ENCODE data around the gene RNU4-1.

Gene RNU4-1

DNA sequence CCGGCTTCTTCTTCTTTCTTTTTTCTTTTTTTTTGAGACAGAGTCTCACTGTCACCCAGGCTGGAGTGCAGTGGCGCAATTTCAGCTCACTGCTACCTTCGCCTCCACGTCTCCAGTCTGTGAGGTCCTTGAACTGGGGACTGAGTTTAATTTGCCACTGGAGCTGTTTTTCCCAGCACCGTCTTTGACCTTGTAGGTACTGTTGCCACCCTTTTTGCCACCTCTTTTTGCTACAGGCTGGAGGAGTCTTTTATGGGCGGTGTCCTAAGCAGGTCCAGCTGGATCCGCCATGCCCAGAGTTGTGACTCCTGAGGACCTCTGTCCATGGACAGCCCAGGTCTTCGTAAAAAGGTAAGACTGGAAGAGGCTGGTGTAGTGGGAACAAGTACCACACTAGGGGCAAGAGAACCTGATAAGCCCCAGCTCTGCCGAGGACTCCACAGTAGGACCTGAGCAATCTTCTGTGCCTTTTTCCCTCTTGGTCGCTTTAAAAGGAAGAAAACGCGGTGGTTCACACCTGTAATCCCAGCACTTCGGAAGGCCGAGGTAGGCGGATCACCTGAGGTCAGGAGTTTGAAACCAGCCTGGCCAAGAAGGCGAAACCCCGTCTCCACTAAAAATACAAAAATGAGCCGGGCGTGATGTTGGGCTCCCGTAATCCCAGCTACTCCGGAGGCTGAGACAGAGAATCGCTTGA, 2.3 kb downstream of the RNU4-1 start:
- no peak for DNase-seq (ENCODE audit: low read depth)

DNA sequence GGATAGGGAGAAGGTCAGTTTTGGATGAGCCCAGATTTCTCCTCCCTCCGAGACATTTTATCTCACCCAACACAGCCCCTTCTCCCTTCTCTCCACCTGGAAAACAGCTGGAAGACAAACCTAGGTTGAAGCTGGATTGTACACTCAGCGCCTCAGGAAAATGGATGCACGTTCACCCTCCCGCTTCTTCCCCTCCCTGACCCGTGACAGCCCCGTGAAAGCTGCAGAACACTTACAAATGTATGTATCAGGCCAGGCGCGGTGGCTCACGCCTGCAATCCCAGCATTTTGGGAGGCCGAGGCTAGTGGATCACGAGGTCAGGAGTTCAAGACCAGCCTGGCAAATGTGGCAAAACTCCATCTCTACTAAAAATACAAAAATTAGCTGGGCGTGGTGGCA, 5.5 kb downstream of the RNU4-1 start:
- DNase-seq (ENCODE audit: low read depth), result no peak

DNA sequence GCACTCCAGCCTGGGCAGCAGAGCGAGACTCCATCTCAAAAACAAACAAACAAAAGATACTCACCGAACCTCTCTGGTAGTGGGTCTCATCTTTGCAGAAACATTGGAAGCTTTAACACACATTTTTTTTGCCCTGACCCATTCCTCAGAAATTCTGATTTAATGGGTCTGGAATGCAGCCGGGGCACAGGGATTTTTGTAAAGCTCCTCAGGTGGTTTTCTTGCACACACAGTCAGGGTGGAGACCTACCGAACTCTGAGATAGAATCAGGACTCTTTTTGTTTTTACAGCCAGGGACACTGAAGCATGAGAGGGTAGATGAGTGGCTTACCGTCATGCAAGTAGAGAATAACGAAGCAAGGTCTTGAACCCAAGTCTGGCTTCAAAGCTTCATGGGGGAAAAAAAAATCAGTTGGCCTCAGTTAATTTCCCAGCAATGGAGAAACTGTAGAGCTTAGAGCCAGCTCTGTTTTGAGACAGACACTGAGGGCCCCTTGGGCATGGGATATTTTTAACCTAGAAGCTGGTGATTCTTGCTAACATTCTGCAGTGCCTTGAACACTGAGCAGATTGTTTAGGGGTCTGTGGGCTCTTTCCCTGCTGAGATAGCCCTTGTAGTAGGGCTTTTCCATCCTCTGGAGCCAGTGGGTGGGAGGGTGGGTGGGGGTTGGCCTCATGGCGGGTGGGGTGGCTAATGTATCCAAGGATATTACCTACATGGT, 6.1 kb downstream of the RNU4-1 start:
- DNase-seq (ENCODE audit: low read depth), result no peak

DNA sequence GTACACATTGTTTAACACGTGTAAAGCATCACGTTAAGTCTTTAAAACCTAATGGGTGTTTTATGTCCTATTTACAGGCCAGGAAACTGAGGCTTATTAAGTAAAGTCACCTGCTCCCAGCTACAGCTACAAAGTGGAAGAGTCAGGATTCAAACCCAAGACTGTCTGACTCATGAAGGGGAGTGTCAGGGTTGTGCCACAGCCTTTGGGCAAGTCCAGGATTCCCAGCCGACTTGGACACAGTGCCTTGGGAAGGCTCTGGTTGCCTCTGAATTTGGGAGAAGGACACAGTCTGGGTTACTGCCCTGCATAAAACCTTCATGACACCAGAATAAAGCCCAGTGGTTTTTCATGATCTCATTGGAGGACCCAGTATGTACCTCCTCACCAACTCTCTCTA, 8.7 kb downstream of the RNU4-1 start:
- DNase-seq (ENCODE audit: low read depth), result no peak

DNA sequence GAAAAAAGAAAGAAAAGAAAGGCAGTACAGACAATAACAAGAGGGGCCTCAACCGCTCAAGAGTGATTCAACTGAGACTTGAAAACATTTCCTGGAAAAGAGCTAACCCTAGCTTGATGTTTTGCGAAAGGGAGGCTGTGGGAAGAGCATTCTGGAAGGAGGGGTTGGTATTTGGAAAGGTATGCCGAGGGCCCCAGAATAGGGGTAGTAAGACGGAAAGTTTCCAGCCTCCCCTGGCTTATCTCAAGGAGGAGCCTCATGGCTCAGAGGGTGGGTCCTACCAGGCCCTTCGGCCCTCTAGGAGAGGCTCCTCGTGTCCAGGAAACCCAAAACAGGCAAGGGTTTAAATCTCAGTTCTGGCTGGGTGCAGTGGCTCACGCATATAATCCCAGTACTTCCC, 9.7 kb downstream of the RNU4-1 start:
- DNase-seq (ENCODE audit: low read depth), result no peak

DNA sequence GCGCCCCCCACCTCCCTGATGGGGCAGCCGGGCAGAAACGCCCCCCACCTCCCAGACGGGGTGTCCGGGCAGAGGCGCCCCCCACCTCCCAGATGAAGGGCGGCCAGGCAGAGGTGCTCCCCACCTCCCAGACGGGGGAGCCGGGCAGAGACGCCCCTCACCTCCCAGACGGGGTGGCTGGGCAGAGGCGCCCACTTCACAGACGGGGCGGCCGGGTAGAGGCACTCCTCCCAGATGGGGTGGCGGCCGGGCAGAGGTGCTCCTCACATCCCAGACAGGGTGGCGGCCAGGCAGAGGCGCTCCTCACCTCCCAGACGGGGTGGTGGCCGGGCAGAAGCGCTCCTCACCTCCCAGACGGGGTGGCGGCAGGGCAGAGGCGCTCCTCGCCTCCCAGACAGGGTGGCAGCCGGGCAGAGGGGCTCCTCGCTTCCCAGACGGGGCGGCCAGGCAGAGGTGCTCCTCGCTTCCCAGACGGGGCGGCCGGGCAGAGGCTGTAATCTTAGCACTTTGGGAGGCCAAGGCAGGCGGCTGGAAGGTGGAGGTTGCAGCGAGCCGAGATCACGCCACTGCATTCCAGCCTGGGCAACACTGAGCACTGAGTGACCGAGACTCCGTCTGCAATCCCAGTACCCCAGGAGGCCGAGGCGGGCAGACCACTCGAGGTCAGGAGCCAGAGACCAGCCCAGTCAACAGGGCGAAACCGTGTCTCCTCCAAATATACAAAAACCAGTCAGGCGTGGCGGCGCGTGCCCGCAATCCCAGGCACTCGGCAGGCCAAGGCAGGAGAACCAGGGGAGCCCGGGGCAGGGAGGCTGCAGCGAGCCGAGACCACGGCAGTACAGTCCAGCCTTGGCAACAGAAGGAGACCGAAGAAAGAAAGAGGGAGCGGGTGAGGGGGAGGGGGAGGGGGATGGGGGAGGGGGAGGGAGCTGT, 14.6 kb downstream of the RNU4-1 start:
- DNase-seq (ENCODE audit: low read depth), result no peak

DNA sequence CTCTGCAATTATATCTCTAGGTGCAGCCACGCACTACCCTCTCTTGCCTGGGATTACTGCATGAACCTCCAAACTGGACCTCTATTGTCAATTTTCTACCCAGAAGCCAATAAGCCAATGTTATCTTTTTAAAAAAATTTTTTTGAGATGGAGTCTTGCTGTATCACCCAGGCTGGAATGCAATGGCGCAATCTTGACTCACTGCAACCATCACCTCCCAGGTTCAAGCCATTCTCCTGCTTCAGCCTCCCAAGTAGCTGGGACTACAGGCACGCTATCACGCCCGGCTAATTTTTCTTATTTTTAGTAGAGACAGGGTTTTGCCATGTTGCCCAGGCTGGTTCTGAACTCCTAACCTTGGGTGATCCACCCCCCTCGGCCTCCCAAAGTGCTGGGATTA, 16.3 kb downstream of the RNU4-1 start:
- DNase-seq (ENCODE audit: low read depth), result peak; percentile 81

DNA sequence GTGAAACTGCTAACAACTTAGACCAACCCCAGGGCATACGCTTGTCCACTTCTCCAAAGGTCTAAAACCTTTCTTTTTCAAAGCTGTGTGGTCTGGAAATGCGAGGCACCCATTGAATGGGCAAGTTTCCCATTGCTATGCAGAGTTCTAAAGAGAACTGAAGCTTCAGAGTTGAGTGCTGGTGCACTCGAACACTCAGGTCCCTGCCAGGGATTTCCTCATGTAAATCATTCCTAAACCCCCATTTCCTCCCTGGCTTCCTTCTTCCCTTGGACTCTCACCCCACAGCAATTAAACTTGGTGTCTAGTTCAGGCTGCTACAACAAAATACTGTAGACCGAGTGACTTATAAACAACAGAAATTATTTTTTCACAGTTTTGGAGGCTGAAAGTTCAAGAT, 25.3 kb downstream of the RNU4-1 start:
- no peak for DNase-seq (ENCODE audit: low read depth)

DNA sequence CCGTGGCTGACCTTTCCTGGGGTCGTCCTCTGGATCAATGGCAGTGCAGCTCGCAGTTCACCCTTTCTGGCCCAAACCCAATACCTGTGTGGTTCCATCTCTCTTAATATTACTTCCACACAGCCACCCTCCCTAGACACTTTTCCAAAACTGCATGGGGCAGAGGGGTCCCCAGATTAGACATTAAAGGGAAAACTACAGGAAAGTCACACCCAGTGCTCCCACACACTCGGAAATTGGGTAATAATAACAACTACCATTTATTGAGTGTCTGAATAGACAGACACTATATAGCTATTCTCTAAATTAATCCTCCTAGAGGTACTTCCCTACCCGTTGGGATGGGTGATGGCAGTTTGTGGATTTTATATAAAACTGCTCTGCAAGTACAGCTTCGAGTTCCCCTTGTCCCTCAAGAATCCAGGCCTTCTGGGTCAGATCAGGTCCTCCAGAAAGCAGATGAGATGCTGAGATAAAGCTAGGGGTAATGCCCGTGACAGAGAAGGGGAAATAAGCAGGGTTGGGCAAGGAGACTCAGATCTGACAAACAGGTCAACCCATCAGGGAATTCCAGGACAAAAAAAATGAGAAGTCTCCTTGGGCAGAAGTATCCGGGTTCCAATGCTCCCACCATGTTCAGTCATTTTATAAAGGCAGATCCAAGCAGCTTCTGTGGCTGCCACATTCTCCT, 26.7 kb downstream of the RNU4-1 start:
- no peak for DNase-seq (ENCODE audit: low read depth)

DNA sequence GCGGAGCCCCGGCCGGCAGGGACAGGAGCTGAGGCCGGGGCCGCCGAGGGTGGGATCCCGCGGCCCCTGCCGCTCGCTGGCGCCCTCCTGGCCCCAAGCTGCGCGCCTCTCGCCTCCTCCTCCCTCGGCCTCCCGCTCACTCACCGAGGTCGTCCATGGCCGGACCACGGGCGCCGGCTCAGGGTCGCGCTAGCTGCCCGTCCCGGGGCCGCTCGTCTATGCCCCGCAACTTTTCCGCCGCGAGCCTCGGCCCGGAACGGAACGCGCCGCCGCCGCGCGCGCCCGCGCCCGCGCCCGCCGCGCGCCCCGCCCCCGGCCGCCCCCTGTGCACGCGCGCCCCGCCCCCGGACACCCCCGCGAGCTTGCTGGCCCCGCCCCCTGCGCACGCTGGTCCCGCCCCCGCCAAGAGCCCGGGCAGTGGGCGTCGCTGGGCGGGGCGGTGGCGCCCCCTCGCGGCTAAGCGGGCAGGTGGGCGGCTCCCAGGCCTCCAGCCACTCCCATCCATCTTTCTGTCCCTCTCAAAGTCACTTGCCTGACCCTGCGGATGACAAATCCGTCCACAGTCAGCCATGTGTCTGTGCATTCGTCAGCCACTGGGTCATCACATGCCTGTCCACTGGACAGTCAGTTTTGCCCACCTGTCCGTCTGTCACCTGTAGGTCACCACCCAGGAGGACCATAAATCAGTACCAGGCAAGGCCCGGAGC, 27.4 kb downstream of the RNU4-1 start, which contains the start of gene PXN:
Gene PXN, minus strand, starts transcription at position 258 of the 707 bp plus-strand sequence. Its CDS starts 101 bp downstream, at position 157.
- peak; percentile 73 for DNase-seq (ENCODE audit: low read depth)

DNA sequence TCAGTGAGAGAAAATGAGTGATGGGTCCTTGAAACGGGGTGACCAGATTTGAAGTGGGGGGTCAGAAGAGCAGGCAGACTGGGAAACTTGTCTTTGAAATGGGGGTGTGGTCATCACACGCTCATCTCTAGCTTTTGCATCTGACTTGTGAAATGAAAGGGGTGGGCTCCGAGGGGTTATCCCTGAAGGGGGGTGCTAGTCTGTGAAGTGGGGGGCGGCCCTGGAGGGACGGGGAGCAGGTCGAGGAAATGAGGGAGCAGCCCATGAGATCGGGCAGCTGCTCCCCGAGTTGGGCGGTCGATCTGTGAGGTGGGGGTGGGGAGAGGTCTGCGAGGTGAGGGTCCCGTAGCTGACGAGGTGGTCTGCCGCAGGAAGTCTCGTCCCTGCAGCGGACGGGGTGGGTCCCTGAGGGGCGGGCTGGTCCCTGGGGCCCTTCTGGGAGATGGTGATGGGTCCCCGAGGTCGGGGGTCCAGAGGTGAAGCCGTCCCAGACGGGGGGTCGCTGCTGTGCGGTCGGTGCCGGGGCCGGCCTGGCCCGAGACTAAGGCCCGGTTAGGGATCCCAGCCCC, 28.0 kb downstream of the RNU4-1 start:
- no peak for DNase-seq (ENCODE audit: low read depth)

DNA sequence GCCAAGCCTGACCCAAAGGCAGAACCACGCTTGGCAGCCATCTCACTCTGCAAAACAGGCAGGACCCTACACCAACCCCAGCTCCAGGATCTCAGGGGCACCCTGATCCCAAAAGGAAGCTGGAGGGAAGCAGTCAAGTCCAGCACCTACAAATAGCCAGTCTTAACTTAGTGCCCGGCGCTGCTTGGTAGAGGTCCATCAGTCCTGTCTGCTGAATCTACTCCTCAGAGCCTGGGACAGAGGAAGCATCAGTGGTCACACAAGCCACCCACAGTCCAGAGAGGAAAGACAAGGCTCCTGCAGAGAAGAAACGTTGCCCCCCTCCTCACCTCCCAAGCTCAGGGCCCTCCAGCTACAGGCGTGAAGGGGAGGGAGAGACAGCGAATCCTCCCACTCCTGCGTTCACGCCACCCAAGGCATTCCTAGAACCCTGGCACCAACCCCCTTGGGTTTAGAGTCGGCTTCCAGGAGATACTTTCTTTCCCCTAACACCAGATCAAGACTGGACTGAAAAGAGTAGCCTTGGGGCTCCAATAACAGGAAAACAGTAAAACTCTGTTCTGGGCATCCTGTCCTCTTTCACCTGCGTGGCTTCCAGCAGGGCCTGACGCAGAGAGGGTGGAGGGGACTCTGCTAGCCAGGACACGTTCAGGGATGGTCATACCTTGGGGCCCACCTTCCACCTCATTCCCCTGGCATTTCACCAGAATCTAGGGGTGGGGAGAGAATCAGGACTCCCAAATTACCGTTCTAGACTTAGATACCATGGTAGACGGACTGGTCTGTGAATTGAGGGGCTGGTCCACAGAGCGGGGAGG, 28.7 kb downstream of the RNU4-1 start:
- no peak for DNase-seq (ENCODE audit: low read depth)

DNA sequence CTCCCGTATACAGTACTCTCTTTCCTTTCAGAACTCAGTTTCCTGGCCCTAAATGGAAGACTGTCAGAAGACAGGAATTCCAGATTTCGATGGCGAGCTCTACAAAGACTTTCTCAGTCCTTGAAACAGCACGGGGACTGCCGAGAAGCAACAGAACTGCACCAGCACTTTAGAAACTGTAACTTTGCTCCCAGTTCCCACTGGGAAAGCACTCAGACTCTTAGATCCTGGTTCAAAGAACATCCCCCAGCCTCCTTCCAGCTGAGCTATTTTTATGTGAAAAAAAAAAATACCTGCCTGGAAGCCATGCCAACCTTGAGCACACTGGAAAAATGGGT, 29.3 kb downstream of the RNU4-1 start:
- DNase-seq (ENCODE audit: low read depth), result no peak

DNA sequence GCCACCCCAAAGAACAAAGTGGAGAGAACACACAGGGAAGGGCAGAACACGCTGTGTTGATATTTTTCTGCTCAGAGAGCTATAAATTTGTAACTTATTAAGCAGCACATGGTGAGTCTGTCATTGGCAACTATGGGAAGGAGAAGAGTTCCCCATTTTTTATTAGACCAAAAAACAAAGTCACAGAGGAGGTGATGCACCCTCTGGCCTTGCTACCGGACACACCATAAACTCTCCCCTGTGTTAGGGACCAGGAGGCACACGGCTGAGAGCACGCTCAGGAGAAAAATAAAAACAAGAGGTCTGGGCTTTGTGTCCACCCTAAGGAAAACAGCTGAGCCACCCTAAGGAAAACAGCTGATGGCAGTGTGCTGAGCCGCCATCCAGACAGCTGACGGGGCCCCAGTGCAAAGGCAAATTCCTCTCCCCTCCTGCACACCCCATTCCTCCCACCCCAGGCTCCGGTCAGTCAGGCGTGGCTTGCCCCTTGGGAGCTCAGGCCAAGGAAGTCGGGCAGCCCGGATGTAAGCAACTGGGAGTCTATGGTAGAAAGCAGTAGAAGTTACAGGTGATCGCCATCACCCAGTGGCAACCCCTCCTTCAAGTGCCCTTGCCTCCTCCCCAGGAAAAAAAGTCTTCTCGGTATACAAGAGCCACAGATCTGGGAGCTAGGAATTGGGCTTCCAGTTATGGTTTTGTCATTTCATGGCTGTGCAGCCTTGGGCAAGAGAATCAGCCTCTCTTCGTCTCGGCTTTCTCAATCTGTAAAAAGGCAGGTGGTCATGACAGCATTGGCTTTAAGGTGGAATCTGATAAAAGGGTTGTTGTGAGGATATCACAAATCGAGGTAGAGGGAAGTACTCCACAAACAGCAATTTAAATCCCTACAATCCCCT, 29.9 kb downstream of the RNU4-1 start:
- no peak for DNase-seq (ENCODE audit: low read depth)

DNA sequence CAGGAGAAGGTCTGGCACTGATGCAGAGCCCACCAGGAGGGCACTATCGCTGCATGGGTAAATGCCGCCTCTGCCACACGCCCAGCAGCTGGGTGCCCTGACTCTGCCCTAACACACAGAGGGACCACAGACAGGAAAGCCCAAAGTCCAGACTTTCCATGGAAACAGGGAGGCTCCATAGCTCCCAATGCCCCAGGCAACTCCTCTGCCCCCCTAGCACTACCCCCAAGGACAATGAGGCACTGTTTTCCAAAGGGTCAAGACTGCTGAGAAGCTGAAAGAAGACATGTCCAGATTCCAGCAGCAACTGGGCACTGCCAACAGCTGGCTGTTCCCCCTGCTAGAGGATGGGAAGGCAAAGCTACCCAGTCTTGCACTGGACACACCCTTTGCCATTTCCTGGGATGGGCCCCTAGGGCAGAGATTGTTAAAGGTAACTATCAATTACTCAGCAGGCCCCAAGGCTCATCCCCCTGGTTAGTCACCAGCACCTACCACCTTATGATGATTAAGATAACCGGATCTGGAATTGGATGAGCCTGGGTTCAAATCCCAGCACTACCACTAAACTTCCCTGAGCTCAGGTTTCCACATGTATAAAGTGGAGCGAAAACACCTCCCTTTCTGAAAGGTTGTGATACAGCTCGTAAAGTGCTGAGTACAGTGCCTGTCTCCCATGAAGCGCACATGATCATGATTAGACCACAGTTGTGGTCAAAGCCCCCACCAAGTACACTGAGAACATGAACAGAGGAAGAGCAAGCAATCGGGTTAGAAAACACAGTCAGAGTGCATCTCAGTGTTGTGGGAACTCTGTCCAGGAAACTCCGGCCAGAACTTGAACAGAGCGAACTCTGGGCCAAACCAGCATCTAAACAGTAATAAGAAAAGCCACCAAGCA, 30.8 kb downstream of the RNU4-1 start:
- peak; percentile 48 for DNase-seq (ENCODE audit: low read depth)

DNA sequence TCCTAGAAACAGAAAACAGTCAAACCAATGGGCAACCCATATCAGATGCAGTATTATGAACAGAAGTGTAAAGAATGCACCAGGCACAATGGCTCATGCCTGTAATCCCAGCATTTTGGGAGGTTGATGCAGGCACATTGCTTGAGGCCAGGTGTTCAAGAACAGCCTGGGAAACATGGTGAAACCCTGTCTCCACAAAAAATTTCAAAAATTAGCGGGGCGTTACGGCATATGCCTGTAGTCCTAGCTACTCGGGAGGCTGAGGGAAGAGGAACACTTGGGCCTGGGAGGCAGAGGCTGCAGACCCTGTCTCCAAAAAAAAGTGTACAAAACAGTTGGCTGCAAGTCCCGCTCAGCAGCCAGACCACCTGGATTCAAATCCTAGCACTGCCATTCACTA, 32.4 kb downstream of the RNU4-1 start:
- no peak for DNase-seq (ENCODE audit: low read depth)

DNA sequence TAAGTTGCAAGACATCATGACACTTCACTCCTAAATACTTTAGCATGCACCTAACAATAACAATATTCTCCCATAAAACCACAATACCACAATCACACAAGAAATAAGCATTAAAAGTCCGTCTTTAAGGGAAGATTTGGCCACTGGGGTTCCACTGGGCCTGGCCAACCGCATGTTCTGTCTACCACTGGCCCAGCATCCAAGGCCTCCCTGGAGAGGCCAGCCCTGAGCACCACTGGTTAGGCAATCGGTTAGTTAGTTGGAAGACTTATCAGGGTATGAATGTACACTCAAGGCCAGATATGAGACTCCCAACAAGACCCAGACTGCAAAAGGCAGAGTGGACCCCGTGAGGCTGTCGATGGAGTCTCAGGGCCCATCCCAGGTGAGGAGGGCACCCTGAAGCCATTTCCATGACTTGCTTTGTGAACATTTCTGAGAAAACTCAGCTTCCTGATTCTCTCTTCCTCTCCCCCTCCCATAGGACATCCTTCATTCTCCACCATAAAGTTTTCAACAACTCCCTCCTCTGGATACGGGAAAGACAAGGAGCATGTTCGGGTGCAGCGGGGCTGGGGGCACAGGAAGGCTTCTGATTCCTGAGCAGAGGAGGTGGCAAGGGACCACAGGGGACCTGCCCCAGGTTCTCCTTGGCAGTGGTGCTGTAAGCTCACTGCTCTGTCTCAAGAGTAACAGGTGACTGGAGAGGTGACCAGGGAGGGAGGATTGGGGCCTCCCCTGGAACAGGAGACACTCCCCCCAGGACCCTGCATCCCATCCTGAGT, 33.4 kb downstream of the RNU4-1 start:
- peak; percentile 89 for DNase-seq (ENCODE audit: low read depth)
